HG02870 (cell line): Measurements from ENCODE around the gene CKAP5.
"Not testable (repeated sequence)": the region's sequence is repeated elsewhere in the genome, so short reads cannot be mapped to it uniquely, and the experiment has no call there.

ENCODE experiments used
- ATAC-seq: cut with Tn5 transposase; IDR thresholded peaks from one replicate; pipeline ENCODE4 v1.9.1; 2021; ENCODE audit warnings: mild to moderate bottlenecking, moderate library complexity; ENCODE audit not compliant: unreplicated experiment

The CKAP5 gene

DNA sequence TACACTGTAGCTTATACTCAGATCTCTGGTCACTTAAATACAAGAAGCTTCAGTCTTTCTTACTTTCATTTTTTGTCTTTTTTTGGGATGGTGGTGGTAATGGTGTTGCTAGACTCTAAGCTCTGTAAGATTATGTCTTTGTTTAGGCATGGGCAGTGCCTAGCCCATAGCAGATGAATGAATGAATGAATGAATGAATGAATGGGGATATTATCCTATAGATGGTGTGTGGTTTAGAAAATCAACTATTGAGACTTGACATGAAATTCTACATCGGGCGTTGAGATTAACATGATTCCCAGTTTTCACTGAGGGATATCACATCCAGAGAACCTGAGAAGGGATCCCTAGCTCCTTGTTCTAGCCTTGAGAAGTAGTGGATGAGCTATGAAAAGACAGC is 9.8 kb upstream of the CKAP5 start:
- ATAC-seq: no peak

GRCh38 chr11:46855167-46855566 is 9.1 kb upstream of the CKAP5 start:
- ATAC-seq: no peak

DNA sequence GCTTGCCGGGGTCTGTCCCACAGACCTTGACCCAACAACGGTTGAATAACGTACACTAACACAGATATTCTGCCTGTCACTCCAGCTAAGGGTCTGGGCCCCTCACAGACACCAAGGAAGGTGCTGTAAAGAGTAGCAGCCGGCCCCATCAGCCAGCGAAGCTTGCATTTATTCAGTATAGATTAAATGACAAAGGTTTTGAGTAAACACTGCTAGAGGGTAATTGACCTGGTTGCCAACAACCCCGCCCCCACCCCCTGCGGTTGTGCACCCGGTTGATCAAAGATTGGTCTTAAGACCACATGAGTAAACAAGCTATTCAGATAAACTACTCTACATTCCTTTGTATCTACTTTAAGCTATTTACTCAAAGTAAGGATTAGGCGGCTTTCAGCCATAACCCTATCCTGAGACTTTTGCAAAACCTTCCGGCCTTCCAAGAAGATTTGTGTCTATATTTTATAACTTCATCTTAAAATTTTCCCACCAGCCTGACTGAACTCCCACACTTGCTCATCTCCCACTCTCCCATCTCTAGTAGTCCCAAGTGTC is 4.8 kb upstream of the CKAP5 start:
- ATAC-seq: no peak

DNA sequence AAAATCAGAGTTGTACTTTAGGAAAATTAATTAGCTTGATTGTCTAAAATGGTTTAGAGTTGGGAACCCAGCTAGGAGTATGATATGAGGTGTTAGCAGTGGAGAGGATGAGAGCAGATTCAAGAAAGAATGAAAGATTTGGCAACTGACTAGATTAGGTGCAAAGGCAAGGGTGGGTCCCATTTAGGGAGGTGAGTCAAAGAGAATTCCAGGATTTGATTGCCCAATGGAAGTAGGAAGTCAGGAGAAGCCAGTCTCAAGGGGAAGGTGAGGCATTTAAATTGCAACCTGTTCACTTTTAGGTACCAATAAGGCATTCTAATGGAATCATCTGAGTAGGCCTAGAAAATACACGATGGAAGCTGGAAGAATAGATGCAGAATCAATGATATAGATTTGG is 3.6 kb upstream of the CKAP5 start:
- ATAC-seq: no peak

GRCh38 chr11:46846510-46846830 is 390 bp upstream of the CKAP5 start:
- peak; percentile 2 for ATAC-seq

DNA sequence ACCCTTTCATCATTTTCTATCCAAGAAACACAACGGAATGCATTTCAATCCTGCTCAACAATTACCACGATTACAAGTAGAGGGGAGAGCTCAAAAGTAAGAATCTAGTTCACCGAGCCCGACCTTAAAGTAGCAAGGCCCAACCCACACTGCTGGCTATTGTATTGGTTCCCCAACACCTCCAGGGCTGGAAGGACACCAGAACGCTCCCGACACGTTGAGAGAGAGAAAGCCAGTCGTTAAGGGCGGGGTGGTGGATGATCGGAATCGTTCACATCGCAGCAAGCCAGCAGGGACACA is 690 bp downstream of the CKAP5 start:
- ATAC-seq: no peak

DNA sequence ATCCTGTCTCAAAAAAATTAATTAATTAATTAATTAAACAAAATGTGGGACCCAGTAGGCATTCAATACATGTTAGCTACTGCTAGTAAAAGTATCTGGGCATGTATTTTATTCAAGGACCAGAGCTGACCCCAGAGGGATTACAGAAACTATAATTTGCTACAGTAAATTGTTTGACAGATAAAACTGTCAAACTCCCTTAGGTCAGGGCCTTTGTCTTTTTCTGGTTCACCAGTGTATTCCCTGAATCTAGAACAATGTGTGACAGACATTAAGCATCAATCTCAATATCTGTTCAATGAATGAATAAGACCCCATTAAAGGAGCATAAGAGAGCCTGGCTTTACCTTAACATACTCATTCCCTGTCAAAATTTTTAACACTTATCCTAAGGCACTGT is 6.0 kb downstream of the CKAP5 start:
- no peak for ATAC-seq

DNA sequence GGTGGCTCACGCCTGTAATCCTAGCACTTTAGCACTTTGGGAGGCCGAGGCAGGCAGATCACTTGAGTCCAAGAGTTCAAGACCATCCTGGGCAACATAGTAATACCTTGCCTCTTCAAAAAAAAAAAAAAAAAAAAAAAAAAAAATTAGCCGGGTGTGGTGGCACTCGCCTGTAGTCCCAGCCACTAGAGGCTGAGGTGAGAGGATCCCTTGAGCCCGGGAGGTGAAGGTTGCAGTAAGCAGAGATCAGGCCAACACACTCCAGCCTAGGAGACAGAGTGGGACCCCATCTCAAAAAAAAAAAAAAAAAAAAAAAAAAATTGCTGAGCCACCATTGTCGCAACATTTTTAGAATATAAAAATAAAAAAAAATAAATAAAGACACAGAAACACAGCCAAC is 7.6 kb downstream of the CKAP5 start:
- ATAC-seq: no peak

DNA sequence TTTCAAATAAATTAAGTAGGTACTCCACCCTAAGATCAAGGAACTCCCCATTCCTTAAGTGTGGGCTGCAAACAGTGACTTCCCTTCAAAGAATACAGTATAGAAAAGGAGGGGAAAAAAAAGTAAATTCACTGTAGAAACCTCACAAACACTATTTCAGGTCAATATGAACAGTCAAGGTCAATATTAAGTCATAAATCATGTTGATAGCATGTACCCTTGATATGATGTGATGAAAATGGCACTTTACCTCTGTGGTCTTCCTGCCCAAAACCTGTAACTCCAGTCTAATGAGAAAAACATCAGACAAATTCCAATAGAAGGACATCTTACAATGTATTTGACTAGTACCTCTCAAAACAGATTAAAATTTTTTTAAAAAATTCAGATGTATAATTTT is 8.2 kb downstream of the CKAP5 start:
- no peak for ATAC-seq

DNA sequence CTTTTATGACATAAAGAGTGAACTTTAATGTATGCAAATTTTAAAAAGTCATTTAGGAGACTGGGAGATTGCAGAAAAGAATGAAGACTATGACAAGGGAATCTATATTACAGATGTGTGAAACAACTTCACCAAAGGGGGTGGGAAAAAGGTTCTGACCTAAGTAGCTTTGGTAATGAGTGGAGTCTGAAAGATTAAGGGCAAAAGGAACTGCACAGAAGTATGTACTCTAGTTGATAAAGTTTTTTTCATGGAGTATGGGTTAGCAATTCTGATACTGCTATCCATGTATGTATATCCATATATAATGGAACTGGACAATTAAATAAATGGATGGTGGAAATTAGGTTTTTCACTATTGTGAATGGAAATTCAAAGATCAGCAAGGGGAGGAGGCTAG is 9.2 kb downstream of the CKAP5 start:
- no peak for ATAC-seq

GRCh38 chr11:46836431-46836830 is 9.6 kb downstream of the CKAP5 start:
- no peak for ATAC-seq

DNA sequence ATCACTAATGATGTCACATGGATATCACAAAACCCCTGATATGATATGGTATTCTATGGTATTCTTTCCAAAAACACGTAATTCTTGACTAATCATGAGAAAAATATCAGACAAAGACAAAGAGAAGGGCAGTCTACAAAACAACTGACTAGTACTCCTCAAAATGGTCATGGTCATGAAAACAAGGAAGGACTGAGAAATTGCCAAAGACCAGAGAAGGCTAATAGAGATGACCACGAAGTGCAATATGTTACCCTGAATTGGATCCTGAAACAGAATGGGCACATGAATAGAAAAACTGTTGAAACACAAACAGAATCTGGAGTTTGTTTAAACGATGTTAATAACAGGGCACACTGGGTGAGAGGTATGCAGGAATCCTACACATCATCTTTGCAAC is 10.2 kb downstream of the CKAP5 start:
- ATAC-seq: no peak

DNA sequence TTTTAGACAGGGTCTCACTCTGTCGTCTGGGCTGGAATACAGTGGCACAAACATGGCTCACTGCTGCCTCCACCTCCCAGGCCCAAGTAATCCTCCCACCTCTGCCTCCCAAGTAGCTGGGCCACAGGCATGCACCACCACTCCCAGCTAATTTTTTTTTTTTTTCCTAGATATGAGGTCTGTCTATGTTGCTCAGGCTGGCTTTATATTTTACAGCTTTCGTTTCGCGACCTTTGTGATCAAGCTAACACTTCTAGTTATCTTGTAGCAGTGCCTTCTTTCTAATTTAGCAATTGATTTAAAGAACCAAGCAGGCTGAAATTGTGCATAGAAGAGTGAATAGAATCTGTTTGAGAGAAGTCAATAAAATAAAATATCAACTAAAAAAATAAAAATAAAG is 11.3 kb downstream of the CKAP5 start:
- ATAC-seq: no peak

GRCh38 chr11:46832511-46833214 is 13.4 kb downstream of the CKAP5 start:
- no peak for ATAC-seq

GRCh38 chr11:46827995-46828394 is 18.1 kb downstream of the CKAP5 start:
- ATAC-seq: no peak

GRCh38 chr11:46826310-46827044 is 19.6 kb downstream of the CKAP5 start:
- ATAC-seq: peak; percentile 95

GRCh38 chr11:46808799-46809431 is 37.2 kb downstream of the CKAP5 start:
- ATAC-seq: no peak

DNA sequence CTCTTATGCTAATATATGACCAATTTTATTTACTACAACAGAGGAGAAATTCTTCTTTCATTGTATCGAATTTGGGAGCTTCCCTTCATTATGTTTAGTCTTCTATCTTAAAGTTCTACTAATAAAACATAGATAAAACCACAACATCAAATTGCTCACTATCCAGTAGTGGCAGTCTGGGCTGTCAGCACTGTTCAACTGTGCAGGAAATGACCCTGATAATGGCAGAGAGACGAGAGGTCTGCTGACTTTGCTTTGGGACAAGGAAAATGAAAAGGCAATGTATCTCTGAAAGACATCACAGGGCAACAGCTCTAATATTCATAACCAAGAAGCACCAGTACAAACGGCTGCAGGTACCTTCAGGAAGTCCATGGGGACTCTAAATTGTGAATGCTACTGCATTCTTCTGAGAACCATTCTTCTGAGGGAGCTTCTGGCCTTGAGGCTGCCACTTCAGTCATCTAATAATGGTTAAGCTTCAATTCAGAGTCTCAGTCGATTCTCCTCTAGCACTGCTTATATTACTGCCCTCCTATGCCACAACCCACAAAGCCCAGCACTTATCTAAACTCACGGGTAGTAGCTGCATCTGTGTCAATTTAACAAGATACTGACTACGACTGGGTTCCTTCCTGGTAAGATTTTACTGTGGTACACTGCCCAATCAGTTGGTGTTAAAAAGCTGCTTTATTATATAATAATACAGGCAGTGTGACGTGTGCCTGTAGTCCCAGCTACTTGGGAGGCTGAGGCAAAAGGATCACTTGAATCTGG is 44.2 kb downstream of the CKAP5 start:
- ATAC-seq: no peak

DNA sequence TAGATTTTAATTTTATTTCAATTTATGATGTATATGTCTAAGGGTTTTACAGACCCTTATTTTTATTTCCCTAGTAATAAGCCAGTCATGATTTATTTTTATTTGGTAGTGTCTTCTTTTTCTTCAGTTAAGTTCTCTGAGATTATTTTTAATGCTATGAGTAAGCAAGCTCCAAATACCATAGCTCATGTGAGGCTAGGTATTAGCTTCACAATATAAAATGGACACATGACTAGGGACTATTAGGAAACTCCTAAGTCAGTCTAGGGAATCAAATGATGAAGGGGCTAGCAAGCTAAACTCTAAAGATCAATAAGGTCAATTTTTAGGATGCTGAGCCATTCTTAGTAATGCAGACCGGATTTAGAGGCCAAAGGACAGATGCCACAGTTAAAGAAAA is 45.9 kb downstream of the CKAP5 start:
- ATAC-seq: no peak

DNA sequence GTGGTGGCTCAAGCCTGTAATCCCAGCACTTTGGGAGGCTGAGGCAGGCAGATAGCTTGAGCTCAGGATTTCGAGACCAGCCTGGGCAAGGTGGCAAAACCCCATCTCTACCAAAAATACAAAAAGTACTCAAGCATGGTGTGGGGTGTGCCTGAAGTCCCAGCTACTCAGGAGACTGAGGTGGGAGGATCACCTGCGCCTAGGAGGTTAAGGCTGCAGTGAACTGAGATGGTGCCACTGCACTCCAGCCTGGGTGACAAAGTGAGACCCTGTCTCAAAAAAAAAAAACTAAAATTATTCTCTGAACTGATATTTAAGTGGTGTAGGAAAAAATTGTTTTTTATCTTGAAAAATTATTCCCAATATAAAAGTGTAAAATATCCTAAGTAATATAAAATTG is 46.4 kb downstream of the CKAP5 start:
- ATAC-seq: not testable (repeated sequence)

GRCh38 chr11:46778416-46778815 is 67.7 kb downstream of the CKAP5 start:
- ATAC-seq: no peak

- no peak for ATAC-seq
Observed at GRCh38 chr11:46776878-46777277, 69.2 kb downstream of the CKAP5 start.
